HFFc6 (cell line): ENCODE data around the gene SLC13A4. TPM values are rescaled to one million over a fixed set of nuclear protein-coding genes. Genes with fewer than 3 reads are reported as not detected.
A peak's percentile ranks its signal among the peaks of the same experiment; 100 is the strongest.

ENCODE experiments used
- DNase-seq: peaks from one replicate; pipeline ENCODE4 v3.0.0-alpha.2; 2018
- H3K27ac Mint-ChIP-seq: 2 replicates; pipeline ENCODE4 v1.8.0; 2020; ENCODE audit warnings: mild to moderate bottlenecking, mixed read lengths
- H3K27me3 Mint-ChIP-seq: 2 replicates; pipeline ENCODE4 v1.8.0; 2021; ENCODE audit warnings: mild to moderate bottlenecking, moderate library complexity, mixed read lengths; ENCODE audit not compliant: insufficient read depth
- H3K36me3 Mint-ChIP-seq: 2 replicates; pipeline ENCODE4 v1.8.0; 2021; ENCODE audit warnings: low read depth, mixed read lengths
- H3K4me1 Mint-ChIP-seq: 2 replicates; pipeline ENCODE4 v1.8.0; 2020; ENCODE audit warnings: low read depth, mixed read lengths
- H3K4me3 Mint-ChIP-seq: 2 replicates; pipeline ENCODE4 v1.8.0; 2020; ENCODE audit warnings: mild to moderate bottlenecking, moderate library complexity, mixed read lengths
- H3K9me3 Mint-ChIP-seq: 2 replicates; pipeline ENCODE4 v1.8.0; 2020; ENCODE audit warnings: mild to moderate bottlenecking, mixed read lengths
- CTCF ChIP-seq: fragments of 200-600 bp; sonication (generic); IDR thresholded peaks from 2 replicates; pipeline ENCODE4 v1.5.0; 2021; ENCODE audit warnings: antibody characterized with exemption, mild to moderate bottlenecking
- total RNA-seq, 6 experiments: library from RNA; stranded (reverse); fragmentation: NEBNext Ultra II Directional; extraction: Animal tissue kit (Norgen Biotek cat#: 25700); gene quantifications; 2 replicates in 1 of 6; 3 replicates in 5 of 6; pipeline ENCODE4 v1.2.3, GENCODE V29; 2021

The SLC13A4 gene
- total RNA-seq, 6 experiments from 2014 or later, result 0.24 to 1.2 (median 0.68) TPM; not detected in 1

- H3K27me3 Mint-ChIP-seq, result peaks cover 2% of the 10 kb centered on the region; the same call in 1 of the 2 replicates
- H3K4me1 Mint-ChIP-seq, result peaks cover 49% of the 10 kb centered on the region
- no peak overlapping the region; the same call in 1 of the 2 replicates for H3K27ac Mint-ChIP-seq
- no peaks in the 10 kb centered on the region for H3K9me3 Mint-ChIP-seq
- peaks cover 24% of the 10 kb centered on the region; the same call in 1 of the 2 replicates for H3K36me3 Mint-ChIP-seq
- no peak for TF ChIP-seq CTCF
- no peak overlapping the region for H3K4me3 Mint-ChIP-seq
- DNase-seq, result no peak
Measured at GRCh38 chr7:135726276-135726788, 1.7 kb downstream of the SLC13A4 start.

GRCh38 chr7:135723411-135723810 lies 4.6 kb downstream of the SLC13A4 start:
- H3K9me3 Mint-ChIP-seq, result no peaks in the 10 kb centered on the region
- H3K27me3 Mint-ChIP-seq, result peaks cover 2% of the 10 kb centered on the region; the same call in 1 of the 2 replicates
- TF ChIP-seq CTCF, result no peak
- peaks cover 24% of the 10 kb centered on the region for H3K4me1 Mint-ChIP-seq
- peak; percentile 25 for DNase-seq
- peaks cover 14% of the 10 kb centered on the region; the same call in 1 of the 2 replicates for H3K36me3 Mint-ChIP-seq
- peak overlapping the region; percentile 10; the same call in 1 of the 2 replicates for H3K27ac Mint-ChIP-seq
- no peak overlapping the region for H3K4me3 Mint-ChIP-seq

- DNase-seq, result no peak
- no peak overlapping the region for H3K4me3 Mint-ChIP-seq
- peaks cover 33% of the 10 kb centered on the region for H3K4me1 Mint-ChIP-seq
- peaks cover 2% of the 10 kb centered on the region for H3K27me3 Mint-ChIP-seq
- H3K36me3 Mint-ChIP-seq, result peaks cover 20% of the 10 kb centered on the region; the same call in 1 of the 2 replicates
- no peaks in the 10 kb centered on the region for H3K9me3 Mint-ChIP-seq
- TF ChIP-seq CTCF, result no peak
- H3K27ac Mint-ChIP-seq, result no peak overlapping the region
Measured at GRCh38 chr7:135721198-135721820, 6.7 kb downstream of the SLC13A4 start.

GRCh38 chr7:135719688-135720087 lies 8.3 kb downstream of the SLC13A4 start:
- Mint-ChIP-seq H3K27me3 (peaks cover 2% of the 10 kb centered on the region), H3K4me3 (no peak overlapping the region), H3K4me1 (peaks cover 26% of the 10 kb centered on the region), H3K36me3 (peaks cover 14% of the 10 kb centered on the region; the same call in 1 of the 2 replicates), H3K27ac (no peak overlapping the region), H3K9me3 (no peaks in the 10 kb centered on the region)
- TF ChIP-seq CTCF, result no peak
- no peak for DNase-seq

GRCh38 chr7:135718794-135719437 lies 9.1 kb downstream of the SLC13A4 start:
- H3K27ac Mint-ChIP-seq, result no peak overlapping the region
- no peaks in the 10 kb centered on the region for H3K9me3 Mint-ChIP-seq
- no peak for TF ChIP-seq CTCF
- H3K36me3 Mint-ChIP-seq, result peaks cover 12% of the 10 kb centered on the region; the same call in 1 of the 2 replicates
- H3K27me3 Mint-ChIP-seq, result peaks cover 2% of the 10 kb centered on the region
- H3K4me3 Mint-ChIP-seq, result no peak overlapping the region
- DNase-seq, result no peak
- H3K4me1 Mint-ChIP-seq, result peaks cover 23% of the 10 kb centered on the region
